Frontal cortex (tissue), 4 donors: ENCODE measurements around the gene DNER. TPM values are rescaled to one million over a fixed set of nuclear protein-coding genes. Genes with fewer than 3 reads are reported as not detected.
"Not testable (repeated sequence)": the region's sequence is repeated elsewhere in the genome, so short reads cannot be mapped to it uniquely, and the experiment has no call there.

Experiments used
- DNase-seq, 2 donors: peaks; one replicate each; pipeline ENCODE4 v3.0.0; 2012; ENCODE audit warnings: low spot score in 2 of 2
- FAIRE-seq: peaks from 2 replicates; lab custom pipeline; 2012; peaks lifted over from hg19 to GRCh38; lab: Jason Lieb, UNC
- total RNA-seq: library from RNA; depleted of rRNA; stranded (reverse); fragments of >200 nt; gene quantifications from one replicate; pipeline ENCODE4 v1.2.3, GENCODE V29; 2014
- donor health status: control.
- donor health status: control.
- donor health status: control.

DNER gene
- total RNA-seq, 1 donor from 2014 or later, result 79.9 TPM

GRCh38 chr2:229636571-229636970, 77.8 kb downstream of the DNER start:
- no peak for DNase-seq
- no peak for FAIRE-seq

DNA sequence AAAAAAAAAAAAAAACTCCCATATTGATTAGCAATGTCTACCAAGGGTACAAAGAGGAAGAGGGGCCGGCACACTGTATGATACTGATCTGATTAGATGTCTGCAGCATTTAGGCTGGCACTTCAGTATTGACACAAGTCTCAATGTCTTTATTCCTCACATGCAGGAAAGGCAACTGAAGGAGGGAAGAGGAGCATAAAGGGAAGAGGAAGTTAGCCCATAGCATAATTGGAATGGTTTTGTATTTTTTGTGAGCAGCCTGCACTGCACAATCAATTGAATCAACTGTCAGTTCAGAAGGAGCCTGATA, 79.0 kb downstream of the DNER start:
- no peak for DNase-seq
- FAIRE-seq, result no peak

- no peak for FAIRE-seq
- peak; percentile 21 to 41 for DNase-seq
Observed at GRCh38 chr2:229634601-229635370, 79.6 kb downstream of the DNER start.

GRCh38 chr2:229633556-229633955, 80.8 kb downstream of the DNER start:
- FAIRE-seq (no peak), DNase-seq (no peak)

GRCh38 chr2:229629039-229629438, 85.3 kb downstream of the DNER start:
- DNase-seq, result no peak
- no peak for FAIRE-seq

DNA sequence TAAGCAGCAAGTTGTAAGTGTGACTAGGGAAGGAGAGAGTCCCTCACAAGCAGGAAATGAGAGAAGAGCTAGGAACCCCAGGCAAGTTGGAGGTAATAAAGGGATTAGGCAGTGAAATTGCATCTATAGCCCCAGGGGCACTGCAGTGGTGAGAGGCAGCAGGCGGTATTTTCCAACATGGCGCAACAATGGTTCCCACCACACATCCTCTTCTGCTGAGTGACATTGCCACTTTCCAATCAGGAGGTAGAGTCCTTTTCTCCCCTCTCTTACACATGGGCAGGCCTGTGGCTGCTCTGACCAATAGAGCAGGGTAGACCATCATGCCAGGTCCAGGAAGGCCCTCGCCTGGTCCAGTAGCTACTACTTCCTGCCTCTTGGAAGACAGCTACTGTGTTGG, 86.6 kb downstream of the DNER start:
- FAIRE-seq, result no peak

GRCh38 chr2:229622495-229623355, 91.6 kb downstream of the DNER start:
- FAIRE-seq (no peak), DNase-seq (no peak)

More for the DNA sequence above, 86.6 kb downstream of the DNER start:
- no peak for DNase-seq

- no peak for FAIRE-seq
Observed at GRCh38 chr2:229620759-229621158, 93.6 kb downstream of the DNER start.

GRCh38 chr2:229620289-229620688, 94.1 kb downstream of the DNER start:
- no peak for DNase-seq

More at GRCh38 chr2:229620759-229621158, 93.6 kb downstream of the DNER start:
- no peak for DNase-seq

GRCh38 chr2:229616433-229616832, 97.9 kb downstream of the DNER start:
- DNase-seq, result no peak
- no peak for FAIRE-seq

More at GRCh38 chr2:229620289-229620688, 94.1 kb downstream of the DNER start:
- no peak for FAIRE-seq

- DNase-seq, FAIRE-seq: not testable (repeated sequence)
Observed at GRCh38 chr2:229614021-229614420, 100.3 kb downstream of the DNER start.

DNA sequence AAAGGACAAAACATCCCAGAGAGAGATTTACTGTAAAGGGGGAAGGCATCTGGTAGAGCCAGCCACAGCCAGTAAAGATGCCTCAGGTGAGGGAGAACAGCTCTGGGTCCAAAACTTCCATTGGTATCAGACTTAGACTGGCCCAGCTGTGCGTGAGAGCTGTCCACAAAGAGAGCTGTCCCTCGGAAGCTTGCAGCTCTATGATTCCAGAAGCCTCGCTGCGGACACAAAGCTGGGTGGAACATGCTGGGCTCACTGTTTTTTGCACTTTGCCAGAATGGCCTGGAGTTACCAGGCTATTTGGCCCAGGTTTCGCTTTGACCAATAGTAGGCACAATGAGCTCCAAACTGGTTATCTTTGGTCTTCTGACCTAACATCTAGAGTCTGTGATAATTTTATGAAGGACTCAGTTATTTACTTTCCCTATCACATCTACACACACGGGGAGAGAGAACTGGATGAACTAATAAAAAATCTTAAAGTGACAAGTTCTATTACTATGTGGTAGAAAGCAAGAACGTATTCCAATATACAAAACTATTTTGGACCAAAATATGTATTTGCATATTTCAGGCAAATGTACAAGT, 101.9 kb downstream of the DNER start:
- FAIRE-seq (no peak), DNase-seq (no peak)

GRCh38 chr2:229611360-229611759, 103.0 kb downstream of the DNER start:
- no peak for FAIRE-seq

DNA sequence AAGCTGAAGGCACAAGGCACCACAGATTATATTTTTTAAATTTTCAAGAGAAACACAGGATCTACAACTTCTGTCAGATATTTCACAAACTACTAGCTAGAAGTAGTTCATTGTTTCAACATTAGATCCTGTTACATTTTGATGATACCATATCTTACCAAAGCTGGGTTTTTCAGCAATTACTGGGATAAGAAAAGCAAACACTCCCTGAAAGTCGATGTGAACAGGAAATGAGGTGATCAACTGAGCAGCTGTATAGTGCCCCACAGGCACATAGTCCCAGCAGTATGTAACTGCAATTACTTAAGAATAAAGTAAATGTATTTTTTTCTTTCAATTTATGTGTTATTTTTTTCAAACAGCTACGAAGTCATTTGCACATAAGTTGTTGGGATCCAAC, 103.5 kb downstream of the DNER start:
- FAIRE-seq, result no peak
- no peak for DNase-seq

More at GRCh38 chr2:229611360-229611759, 103.0 kb downstream of the DNER start:
- DNase-seq, result no peak

GRCh38 chr2:229610333-229610732, 104.0 kb downstream of the DNER start:
- DNase-seq (no peak), FAIRE-seq (no peak)

GRCh38 chr2:229601936-229602335, 112.4 kb downstream of the DNER start:
- DNase-seq (no peak), FAIRE-seq (no peak)

GRCh38 chr2:229601396-229601795, 113.0 kb downstream of the DNER start:
- no peak for FAIRE-seq
- DNase-seq, result no peak

GRCh38 chr2:229598227-229598626, 116.1 kb downstream of the DNER start:
- DNase-seq, result no peak
- FAIRE-seq, result no peak

- DNase-seq (no peak), FAIRE-seq (no peak)
Observed at GRCh38 chr2:229596796-229597195, 117.6 kb downstream of the DNER start.

DNA sequence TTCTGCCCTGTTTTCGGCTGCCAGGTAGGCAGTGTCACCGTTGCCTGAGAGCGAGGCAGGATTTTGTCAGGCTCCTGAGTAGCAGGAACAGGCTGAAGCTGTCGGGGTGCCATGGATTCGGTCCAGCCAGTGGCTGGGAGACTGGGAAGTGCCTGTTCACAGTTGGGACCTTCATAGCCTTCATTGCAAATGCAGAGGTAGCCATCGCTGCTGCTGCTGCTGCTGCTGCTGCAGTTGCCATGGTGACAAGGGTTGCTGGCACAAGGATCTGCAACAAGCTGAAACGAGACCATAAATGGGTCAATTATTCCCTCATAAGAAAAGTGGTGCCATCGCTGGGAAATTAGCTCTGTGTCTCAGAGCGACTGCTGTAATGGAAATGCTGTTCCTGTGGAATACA, 122.7 kb downstream of the DNER start:
- DNase-seq, result peak in 1 of 2 donors; percentile 32
- no peak for FAIRE-seq
